Right lobe of liver (tissue), 6 donors: ENCODE results near the gene KATNIP. TPM values are rescaled to one million over a fixed set of nuclear protein-coding genes. Genes with fewer than 3 reads are reported as not detected.
A peak's percentile ranks its signal among the peaks of the same experiment; 100 is the strongest.

Experiments
- ATAC-seq, 4 donors: fragments of 200-7000 bp; cut with Tn5 transposase; one replicate each; pipeline ENCODE4 v1.9.1; 2020; ENCODE audit warnings: mild to moderate bottlenecking in 4 of 4, moderate library complexity in 4 of 4
- DNase-seq, 3 donors: peaks; one replicate each; pipeline ENCODE4 v3.0.0-alpha.2; 2020
- H3K27ac ChIP-seq, 3 donors: fragments of 200-600 bp; one replicate each; pipeline ENCODE4 v1.8.0; 2022
- H3K27me3 ChIP-seq, 2 donors: fragments of 200-600 bp; one replicate each; pipeline ENCODE4 v1.8.0; 2022
- H3K36me3 ChIP-seq, 4 donors: fragments of 200-600 bp; sonication (generic) in 1 of 4; one replicate each; pipeline versions ENCODE4 v1.5.1 to v1.8.0; 2017 to 2022; ENCODE audit warnings: control low read depth in 1 of 4
- H3K4me1 ChIP-seq, 4 donors: fragments of 200-600 bp; sonication (generic) in 1 of 4; one replicate each; pipeline versions ENCODE4 v1.5.1 to v1.8.0; 2017 to 2022; ENCODE audit warnings: control low read depth in 1 of 4
- H3K4me3 ChIP-seq, 3 donors: fragments of 200-600 bp; one replicate each; pipeline ENCODE4 v1.8.0; 2022
- H3K9me3 ChIP-seq, 4 donors: fragments of 200-600 bp; sonication (generic) in 1 of 4; one replicate each; pipeline versions ENCODE4 v1.5.1 to v1.8.0; 2017 to 2022; ENCODE audit warnings: control low read depth in 1 of 4
- POLR2A ChIP-seq: fragments of 450-650 bp; IDR thresholded peaks from one replicate; pipeline ENCODE4 v1.6.1; 2017; ENCODE audit warnings: antibody characterized with exemption, mild to moderate bottlenecking
- WGBS: methylation state at CpG from one replicate; pipeline ENCODE4 v1.1.6; 2018; ENCODE audit warnings: low coverage, low lambda C conversion rate; ENCODE audit not compliant: insufficient coverage; ENCODE audit errors: missing lambda C conversion rate; 5-methylcytosine and 5-hydroxymethylcytosine counted together
- intact Hi-C, 2 donors: fragments of 100-400 bp; cut with DNase I; formaldehyde crosslinking; loops; one replicate each; pipeline versions ENCODE4 v1.11.2 to v1.14.1; 2022
- total RNA-seq, 6 experiments: library from RNA; depleted of rRNA in 2 of 6; stranded (reverse); fragments of >200 nt in 2 of 6; fragmentation: NEBNext Ultra II Directional in 3 of 6; extraction: Animal tissue kit (Norgen Biotek cat#: 25700) in 3 of 6; gene quantifications; one replicate each; pipeline versions ENCODE4 v1.1.0 to v1.2.4, GENCODE V29; 2016 to 2023
- TF ChIP-seq, protein P1 (sequence below), 4 donors: fragments of 200-600 bp in 3 of 4; fragments of 450-650 bp in 1 of 4; IDR thresholded peaks; one replicate each; pipeline versions ENCODE4 v1.5.1 to v1.8.0; 2016 to 2022; ENCODE audit warnings: antibody characterized with exemption in 4 of 4, mild to moderate bottlenecking in 2 of 4
- donor health status: DM: no; HTN: yes; CAD: no.
- donor health status: DM: no; HTN: no; CAD: no.
- donor health status: DM: no; HTN: no; CAD: no.
- donor health status: DM: no; HTN: yes; CAD: no.
- donor health status: DM: no; HTN: yes; CAD: no.

The KATNIP gene
- total RNA-seq, 6 experiments from 2014 or later, result 6.1 to 10.2 (median 7.6) TPM

DNA sequence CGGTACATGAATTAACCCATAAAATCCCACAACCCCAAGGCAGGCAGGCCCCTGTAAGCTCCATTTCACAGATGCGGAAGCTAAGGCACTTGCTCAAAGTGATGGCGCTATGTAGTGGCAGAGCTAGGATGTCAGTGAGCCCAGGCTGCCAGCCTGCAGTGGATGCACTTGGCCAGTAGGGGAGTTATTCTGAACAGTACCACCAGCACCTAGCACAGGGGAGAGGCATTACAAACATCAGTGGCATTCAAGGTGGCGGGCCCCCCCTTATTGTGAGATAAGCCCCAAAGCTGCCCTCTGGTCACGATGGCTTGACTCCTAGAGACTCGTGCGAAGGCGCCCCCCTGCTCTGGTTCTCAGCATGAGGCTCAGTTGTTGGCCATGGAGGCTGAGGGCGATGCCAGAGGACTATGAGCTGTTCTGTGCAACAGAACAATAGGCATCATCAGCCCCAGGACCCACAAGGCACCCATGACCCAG, 34.0 kb upstream of the KATNIP start:
- ATAC-seq (peak in 3 of 4 donors; percentile 15 to 36 (median 35)), DNase-seq (no peak)
- Histone ChIP-seq H3K36me3 (peaks cover 0 to 4% (median 0%) of the 10 kb centered on the region in 4 donors), H3K4me1 (no peaks in the 10 kb centered on the region), H3K27me3 (no peaks in the 10 kb centered on the region), H3K4me3 (no peak overlapping the region), H3K27ac (no peak overlapping the region), H3K9me3 (no peaks in the 10 kb centered on the region)
- WGBS, result 100% methylated on average over 2 of the region's 9 CpGs
- intact Hi-C loops, result no loop called here
- no peak for TF ChIP-seq POLR2A
- TF ChIP-seq, protein P1, sequence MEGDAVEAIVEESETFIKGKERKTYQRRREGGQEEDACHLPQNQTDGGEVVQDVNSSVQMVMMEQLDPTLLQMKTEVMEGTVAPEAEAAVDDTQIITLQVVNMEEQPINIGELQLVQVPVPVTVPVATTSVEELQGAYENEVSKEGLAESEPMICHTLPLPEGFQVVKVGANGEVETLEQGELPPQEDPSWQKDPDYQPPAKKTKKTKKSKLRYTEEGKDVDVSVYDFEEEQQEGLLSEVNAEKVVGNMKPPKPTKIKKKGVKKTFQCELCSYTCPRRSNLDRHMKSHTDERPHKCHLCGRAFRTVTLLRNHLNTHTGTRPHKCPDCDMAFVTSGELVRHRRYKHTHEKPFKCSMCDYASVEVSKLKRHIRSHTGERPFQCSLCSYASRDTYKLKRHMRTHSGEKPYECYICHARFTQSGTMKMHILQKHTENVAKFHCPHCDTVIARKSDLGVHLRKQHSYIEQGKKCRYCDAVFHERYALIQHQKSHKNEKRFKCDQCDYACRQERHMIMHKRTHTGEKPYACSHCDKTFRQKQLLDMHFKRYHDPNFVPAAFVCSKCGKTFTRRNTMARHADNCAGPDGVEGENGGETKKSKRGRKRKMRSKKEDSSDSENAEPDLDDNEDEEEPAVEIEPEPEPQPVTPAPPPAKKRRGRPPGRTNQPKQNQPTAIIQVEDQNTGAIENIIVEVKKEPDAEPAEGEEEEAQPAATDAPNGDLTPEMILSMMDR (IDR thresholded peaks at IDR 0.05), result peak; percentile 14 to 33 (median 30)

DNA sequence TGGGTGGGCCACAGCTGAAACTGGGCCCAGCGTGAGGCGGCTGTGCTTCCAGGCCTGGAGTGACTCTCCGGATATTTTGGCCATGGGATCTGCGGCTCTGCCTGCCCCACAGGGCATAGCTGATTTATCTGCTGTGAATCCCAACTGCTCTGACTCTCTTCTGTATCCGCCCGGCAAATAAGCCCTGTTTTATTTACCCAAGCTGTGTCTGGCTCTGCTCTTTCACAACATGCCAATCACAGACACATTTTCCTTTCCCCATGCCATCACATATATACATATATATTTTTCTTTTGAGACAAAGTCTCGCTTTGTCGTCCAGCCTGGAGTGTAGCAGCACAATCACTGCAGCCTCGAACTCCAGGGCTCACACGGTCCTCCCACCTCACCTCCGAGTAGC, 33.6 kb upstream of the KATNIP start:
- no peak for DNase-seq
- H3K27me3 ChIP-seq, result no peaks in the 10 kb centered on the region
- no peak for TF ChIP-seq POLR2A
- TF ChIP-seq, protein P1 (IDR thresholded peaks at IDR 0.05), result no peak
- 91% methylated on average over 11 of the region's 11 CpGs for WGBS
- H3K4me1 ChIP-seq, result no peaks in the 10 kb centered on the region
- no peak overlapping the region for H3K27ac ChIP-seq
- H3K9me3 ChIP-seq, result no peaks in the 10 kb centered on the region
- ATAC-seq, result no peak
- intact Hi-C loops, result no loop called here
- H3K36me3 ChIP-seq, result no peaks in the 10 kb centered on the region
- no peak overlapping the region for H3K4me3 ChIP-seq

DNA sequence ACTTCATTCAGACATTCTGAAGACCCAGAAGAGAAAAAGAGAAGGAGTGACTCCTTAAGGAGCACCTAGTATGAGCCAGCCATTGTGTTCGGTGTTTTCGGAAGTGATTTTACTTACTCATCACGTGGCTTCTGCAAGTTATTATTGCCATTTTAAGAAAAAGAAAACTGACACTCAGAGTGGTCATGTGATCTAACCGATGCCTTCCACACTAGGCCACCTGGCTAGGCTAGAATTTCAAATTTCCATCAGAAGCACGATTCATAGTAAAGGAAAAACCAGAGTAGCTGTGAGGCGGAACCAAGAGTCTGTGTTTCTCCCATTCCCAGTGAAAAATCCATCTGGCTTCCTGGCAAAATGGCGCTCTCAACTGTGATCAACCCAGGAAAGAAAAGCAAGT, 32.3 kb upstream of the KATNIP start:
- no peak overlapping the region for H3K27ac ChIP-seq
- intact Hi-C loops, result no loop called here
- DNase-seq (no peak), ATAC-seq (no peak)
- no peaks in the 10 kb centered on the region for H3K27me3 ChIP-seq
- TF ChIP-seq, protein P1 (IDR thresholded peaks at IDR 0.05), result no peak
- no peak for TF ChIP-seq POLR2A
- WGBS, result 92% methylated on average over 6 of the region's 7 CpGs
- H3K36me3 ChIP-seq, result no peaks in the 10 kb centered on the region
- no peaks in the 10 kb centered on the region for H3K4me1 ChIP-seq
- H3K4me3 ChIP-seq, result no peak overlapping the region
- no peaks in the 10 kb centered on the region for H3K9me3 ChIP-seq

DNA sequence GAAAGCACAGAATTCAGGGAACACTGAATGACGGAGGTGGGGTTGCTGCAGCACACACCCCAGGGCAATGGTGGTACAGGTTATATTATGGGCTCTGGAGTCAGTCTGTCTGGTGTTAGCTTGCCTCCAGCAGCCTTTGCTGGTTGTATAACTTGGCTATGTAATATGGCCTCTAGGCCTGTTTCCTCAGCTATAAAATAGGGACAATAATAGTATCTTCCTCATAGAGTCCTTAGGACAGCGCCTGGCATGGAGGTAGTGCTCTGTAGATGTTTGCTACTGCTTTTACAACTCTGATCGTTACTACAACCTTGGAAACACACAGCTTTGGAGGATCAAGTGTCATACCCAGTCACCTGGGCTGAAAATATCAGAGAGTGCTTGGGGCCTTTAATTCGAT, 31.7 kb upstream of the KATNIP start:
- DNase-seq (no peak), ATAC-seq (no peak)
- WGBS, result 90% methylated on average over 2 of the region's 4 CpGs
- TF ChIP-seq POLR2A, result no peak
- Histone ChIP-seq H3K27me3 (no peaks in the 10 kb centered on the region), H3K36me3 (no peaks in the 10 kb centered on the region), H3K4me1 (no peaks in the 10 kb centered on the region), H3K9me3 (no peaks in the 10 kb centered on the region), H3K4me3 (no peak overlapping the region), H3K27ac (no peak overlapping the region)
- intact Hi-C loops, result no loop called here

DNA sequence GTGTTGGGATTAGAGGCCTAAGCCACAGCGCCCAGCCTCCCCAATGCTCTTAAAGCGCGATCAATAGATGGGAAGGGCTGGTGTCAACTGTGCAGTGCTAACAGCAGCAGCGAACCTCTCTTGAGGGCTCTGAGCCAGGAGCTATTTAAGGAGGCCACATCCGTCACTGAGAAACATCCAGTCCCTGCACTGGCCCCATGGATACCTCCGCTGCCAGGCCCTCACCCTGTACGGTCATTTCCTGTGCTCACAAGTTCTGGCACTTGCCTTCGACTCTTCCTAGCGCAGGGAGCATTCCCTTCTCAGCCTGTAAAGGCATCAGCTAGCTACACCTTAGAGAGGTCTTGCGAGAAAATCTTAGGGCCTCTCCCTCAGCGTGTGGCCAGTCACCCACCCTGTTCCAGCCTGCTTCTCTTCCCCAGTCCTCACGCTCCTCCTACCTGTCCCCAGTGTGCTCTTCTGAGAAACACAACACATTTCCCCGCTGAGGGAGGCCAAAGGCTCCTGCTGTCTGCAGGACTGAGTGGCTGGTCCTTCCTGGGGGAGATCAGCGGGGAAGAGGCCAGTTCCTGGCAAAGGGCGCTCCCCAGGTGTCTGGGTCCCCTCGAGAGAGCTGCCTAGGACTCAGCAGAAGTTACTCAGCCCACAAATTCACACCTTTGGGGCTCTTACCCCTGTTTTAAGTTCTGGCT, 28.8 kb upstream of the KATNIP start:
- DNase-seq (peak in 2 of 3 donors; percentile 27 to 49), ATAC-seq (peak; percentile 69 to 81 (median 74))
- intact Hi-C loops, result no loop called here
- no peaks in the 10 kb centered on the region for H3K4me1 ChIP-seq
- H3K27ac ChIP-seq, result peak overlapping the region in 1 of 3 donors; percentile 2
- H3K36me3 ChIP-seq, result peaks cover 0 to 21% (median 3%) of the 10 kb centered on the region in 4 donors
- no peaks in the 10 kb centered on the region for H3K27me3 ChIP-seq
- TF ChIP-seq, protein P1 (IDR thresholded peaks at IDR 0.05), result no peak
- no peak for TF ChIP-seq POLR2A
- H3K9me3 ChIP-seq, result no peaks in the 10 kb centered on the region
- 80% methylated on average over 7 of the region's 16 CpGs for WGBS
- no peak overlapping the region for H3K4me3 ChIP-seq
